Esophagus squamous epithelium (tissue), 4 donors: ENCODE results near the gene TNNI2.
"Not testable (repeated sequence)": the region's sequence is repeated elsewhere in the genome, so short reads cannot be mapped to it uniquely, and the experiment has no call there.

Source experiments
- CTCF ChIP-seq, 6 experiments: fragments of 450-650 bp in 4 of 6; fragments of 200-600 bp in 2 of 6; sonication (generic) in 2 of 6; IDR thresholded peaks; one replicate each; pipeline ENCODE4 v1.5.1; 2016 to 2019; ENCODE audit warnings: antibody characterized with exemption in 6 of 6, mild to moderate bottlenecking in 4 of 6, moderate library complexity in 4 of 6
- POLR2A ChIP-seq, 4 donors: fragments of 450-650 bp; IDR thresholded peaks; one replicate each; pipeline ENCODE4 v1.6.1; 2017; ENCODE audit warnings: antibody characterized with exemption in 4 of 4, mild to moderate bottlenecking in 4 of 4, moderate library complexity in 3 of 4

GRCh38 chr11:1873813-1874150 lies 35.0 kb downstream of the TNNI2 start:
- TF ChIP-seq POLR2A, CTCF (IDR thresholded peaks at IDR 0.05): not testable (repeated sequence)
